HS-5 (cell line): ENCODE results near the gene MOB3C.

Experiments
- DNase-seq: peaks from one replicate; pipeline ENCODE4 v3.0.0-alpha.2; 2012; ENCODE audit warnings: low read depth

MOB3C gene

DNA sequence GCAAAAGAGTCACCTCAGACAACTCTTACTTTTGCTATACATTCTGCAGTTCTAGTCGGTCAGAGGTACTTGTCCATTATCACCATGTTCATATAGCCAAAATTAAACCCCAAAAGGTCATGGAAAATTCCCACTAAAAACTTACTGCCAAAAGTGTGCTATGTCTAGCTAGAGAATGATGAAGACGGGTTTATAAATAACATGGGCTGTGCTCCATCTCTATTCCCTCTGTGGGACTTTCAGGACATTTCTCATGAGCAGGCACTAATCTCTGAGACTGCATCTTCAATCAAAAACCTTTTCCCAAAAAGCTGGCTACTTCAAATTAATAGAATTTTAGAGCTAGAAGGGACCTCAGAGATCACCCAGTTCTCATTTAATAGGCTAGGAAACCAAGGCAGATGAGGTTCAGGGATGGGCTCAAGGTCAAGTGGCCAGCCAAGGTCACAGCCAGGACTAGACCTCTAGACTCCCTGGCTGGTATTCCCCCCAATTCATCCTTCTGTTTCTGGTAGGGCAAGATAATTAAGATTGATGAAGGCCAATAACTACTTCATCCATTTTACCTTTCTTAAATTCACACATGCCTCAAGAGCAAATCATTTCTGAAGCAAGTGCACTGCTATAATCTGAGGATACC is 21.0 kb upstream of the MOB3C start:
- no peak for DNase-seq

DNA sequence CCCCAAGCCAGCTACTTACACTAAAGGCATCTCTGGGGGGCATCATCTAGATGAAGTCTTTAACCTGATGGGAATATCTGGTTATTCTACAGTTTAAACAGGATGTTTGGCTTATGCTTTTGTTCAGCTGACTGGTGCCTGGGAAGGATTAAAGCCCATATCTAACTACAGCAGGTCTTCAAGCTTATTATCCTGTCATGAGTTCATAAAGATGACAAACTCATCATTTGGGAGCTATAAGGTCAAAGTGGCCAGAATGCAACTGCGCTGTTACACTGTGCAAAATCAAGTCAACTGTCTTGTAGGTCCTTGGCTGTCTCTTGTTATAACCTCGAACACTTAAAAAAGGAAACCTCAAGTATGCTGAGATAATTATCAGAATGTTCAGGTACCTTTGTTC is 18.6 kb upstream of the MOB3C start:
- no peak for DNase-seq

DNA sequence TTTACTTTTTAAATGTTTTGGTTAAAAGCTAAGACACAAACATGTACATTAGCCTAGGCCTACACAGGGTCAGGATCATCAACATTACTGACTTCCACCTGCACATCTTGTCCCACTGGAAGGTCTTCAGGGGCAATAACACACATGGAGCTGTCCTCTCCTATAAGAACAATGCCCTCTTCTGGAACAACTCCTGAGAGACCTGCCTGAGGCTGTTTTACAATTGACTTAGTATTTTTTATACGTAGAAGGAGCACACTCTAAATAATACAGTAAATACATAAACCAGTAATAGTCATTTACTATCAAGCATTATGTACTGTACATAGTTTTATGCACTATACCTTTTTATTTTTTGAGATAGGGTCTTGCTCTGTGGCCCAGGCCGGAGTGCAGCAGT is 14.1 kb upstream of the MOB3C start:
- DNase-seq = no peak

DNA sequence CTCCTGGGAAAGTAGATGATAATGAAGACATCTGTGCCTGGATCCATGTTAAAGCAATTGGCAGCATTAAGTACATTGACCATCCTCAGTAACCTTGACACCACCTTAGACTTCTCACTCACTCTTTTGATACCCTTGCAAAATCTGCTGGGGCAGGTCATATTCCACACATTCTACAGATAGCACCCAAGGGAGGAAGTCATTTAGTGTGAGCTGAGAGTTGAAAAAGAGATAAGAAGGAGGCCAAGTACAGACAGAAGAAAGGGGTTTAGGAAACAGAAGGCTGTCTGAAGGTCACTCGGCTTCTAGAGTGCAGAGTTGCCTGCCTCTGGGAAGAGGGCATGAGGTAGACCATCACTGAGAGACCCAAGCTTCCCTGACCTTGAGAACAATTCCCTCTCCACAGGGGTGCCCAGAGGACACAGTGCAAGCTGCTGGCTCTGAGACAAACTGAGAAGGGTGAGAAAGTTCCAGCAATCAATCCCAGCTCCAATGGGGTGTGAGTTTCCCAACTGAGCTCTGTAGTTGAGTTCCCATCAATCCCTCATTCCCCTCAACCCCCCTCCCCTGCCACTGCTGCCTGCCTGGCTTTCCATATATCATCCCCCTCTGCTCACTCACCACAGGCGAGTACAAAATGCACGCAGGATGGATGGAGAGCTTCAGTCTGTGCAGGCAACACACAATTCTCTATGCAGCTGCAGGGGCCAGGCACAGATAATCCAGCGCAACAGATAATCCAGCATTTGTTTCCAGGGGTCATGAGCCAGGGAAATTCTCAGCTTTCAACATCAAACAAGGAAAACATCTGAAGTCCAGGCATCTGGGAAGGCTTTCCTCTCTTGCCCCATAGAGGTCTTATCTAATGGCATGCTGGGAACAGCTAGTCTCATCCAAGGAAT is 7.4 kb upstream of the MOB3C start:
- no peak for DNase-seq

DNA sequence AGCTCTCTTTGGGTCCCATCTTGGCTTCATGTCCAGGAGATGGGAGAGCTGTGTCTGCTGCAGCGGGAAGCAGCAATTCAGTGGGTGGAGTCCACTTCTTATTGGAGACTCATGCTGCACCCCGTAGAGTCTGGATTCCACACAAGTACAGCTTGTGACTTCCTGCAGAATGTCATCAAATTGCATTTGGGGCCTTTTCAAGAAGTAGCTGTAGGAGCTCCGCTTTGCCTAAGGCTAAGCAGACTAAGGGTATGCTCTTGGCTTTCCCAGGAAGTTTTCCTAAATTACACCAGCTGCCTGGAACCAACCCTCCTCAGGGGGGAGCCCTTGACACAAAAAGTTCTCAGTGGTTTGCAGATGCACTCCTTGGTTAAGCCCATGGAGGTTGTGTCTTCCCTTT is 5.7 kb upstream of the MOB3C start:
- no peak for DNase-seq

DNA sequence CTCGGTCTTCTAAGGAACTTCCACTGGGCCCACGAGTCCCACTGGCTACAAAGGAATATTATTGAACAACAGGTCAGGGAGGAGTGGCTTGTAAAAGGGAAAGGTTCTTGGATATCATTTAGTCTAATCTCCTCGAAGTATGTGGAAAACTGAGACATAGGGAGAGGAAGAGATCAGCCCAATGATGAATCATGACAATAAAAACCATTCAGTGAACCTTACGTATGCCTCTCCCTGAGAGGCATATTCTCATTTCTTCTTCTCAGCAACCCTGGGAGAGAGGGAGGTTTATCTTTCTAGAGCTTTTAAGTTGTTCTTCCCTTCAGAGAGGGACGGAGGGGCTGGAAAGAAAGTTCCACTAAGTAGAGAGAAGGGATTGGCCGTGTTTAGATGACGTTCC is 5.3 kb upstream of the MOB3C start:
- DNase-seq = no peak

DNA sequence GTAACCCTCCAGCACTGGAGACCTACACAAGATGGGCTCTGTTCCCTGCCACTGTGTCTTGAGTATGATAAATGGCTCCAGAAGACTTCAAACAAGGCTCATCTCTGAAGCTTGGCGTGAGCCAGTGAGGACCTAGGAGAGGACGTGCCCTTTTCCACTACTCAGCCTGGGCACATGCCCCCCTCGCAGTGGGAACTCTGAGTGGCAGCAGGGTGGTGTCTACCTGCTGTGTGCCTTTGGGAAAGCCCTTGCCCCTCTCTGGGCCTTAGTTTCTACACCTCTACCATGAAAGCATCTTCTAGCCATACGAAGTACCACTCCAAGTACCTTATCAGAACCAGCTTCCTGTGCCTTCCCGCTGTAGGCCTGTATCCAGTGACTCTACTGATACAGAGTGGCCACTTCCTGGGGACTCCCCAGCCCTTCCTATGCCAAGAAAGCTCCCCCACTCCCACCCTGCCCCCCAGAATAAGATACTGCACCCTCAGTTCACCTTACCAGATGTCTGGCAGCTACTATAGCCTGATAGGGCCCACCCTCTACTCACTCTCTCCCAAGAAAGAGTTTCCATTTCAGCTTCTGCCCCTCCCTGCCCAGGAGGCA is 3.1 kb upstream of the MOB3C start:
- no peak for DNase-seq

DNA sequence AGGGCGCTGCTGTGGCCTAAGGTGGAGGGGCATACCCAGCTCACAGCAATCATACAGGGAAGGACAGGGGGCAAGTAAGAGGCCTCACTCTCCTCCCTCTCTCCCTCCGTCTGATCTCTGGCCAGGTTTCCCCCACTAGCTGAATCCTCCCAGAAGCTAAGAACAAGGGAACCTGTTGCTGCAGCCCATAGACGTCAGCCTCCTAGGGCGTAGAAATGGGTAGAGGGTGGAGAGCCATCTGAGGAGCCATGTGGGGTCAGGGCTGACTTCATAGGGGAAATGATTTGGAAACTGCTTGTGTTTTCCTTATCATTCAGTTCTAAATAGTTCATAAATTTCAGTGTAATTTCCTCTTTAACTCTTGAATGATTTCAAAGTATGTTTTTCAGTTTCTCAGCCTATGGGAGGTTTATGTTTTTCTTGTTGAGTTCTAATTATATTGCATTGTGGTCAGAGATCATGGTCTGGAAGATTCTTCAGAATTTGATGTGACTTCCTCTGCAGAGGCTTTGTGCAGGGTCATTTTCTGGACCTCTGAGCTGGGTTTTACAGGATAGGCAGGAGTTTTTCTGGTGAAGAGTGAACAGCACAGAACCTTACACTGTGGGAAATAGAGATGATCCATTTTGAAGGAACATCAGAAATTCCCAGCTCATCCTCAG is 2.3 kb upstream of the MOB3C start:
- no peak for DNase-seq

DNA sequence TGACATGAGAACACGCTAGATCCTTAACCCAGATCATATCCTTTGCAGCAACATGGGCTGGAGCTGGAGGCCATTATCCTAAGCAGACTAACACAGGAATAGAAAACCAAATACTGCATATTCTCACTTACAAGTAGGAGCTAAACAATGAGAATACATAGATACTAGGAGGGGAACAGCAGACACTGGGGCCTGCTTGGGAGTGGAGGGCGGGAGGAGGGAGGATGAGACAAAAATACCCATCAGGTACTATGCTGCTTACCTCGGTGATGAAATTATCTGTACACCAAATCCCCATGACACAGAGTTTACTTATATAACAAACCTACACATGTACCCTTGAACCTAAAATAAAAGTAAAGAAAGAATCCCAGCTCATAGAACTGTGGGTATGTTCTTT is 1.2 kb upstream of the MOB3C start:
- no peak for DNase-seq

DNA sequence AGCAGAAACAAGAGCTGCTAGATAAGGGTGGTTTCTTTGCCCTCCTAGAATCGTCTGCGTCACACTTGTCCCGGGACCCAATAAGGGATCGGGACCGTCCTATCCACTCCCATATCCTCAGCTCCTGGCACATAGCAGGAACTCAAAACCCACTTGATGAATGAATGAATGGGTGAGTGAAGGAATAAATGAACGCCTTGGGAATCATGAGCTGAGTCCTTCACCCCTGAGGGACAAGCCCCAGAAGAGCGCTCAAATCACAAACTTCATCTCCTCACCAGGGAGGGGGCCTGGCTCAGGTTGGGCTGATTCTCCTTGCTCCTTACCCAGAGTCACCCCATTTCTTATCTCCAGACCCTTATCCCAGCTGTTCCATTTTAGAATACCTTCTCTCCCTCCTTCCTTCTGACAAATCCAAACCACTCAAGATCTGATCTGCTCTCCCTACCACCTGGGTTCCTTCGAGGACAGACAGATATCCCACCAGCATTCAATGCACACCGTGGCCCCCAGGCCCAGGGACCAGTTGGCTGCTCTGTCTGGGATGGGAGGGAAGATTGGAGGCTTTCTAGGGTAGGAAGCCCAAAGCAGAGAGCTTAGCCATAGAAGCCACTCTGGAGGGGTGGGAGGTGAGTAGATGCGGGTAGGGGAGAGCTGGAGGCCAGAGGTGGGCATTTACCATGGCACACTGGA is 643 bp upstream of the MOB3C start:
- DNase-seq = no peak

DNA sequence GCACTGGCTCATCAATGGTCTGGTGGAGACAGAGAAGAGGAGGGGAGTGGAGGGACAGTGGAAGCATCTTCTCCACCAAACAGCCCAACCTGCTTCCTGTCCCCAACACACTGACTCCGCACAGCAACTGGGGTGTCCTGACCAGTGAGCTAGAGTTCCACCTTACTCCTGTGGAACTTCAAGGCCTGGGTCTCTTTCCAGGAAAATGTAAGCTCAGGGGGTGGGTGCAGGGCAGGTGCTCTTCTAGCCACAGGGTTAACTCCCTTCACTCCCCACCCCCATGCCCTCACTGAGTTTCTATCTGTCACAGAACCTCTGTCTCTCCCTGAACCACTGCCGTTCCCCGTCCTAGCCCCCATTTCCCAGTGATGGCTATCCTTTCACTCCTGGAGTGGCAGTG is 876 bp downstream of the MOB3C start:
- no peak for DNase-seq

DNA sequence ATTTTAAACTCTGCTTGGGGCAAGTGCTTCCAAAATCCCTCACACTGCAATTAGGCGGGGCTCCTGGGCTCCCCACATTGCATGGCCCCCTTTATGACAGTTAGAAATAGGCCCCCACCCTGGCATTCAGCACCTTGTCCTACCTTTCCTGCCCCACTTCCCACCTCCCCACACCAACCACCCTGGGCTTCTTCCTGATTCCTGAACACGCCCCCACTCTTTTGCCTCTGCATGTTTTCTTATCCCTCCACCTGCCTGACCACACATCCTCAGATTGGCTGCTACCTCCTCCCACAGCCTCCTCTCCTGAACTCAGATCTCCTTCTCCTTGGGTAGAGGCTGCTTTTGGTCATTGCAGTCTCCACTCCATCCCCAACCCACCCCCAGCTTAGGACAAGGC is 1.5 kb downstream of the MOB3C start:
- no peak for DNase-seq

DNA sequence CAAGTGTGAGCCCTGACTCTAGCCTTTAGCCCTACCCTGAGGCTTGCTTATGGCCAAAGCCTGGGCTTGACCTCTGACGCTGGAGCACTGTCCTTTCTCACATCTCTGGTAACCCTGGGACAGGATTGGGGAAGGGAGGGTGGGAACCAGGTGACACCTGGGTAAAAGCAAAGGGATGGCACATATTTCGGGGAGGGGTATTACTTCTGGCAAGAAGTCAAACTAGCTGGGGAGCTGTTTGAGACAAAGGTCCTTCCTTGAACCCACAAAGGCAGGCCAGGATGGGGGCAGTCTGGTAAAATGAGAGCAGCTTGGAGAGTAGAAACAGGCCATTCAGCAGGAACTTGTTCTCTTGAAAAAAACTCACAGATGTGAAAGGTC is 2.0 kb downstream of the MOB3C start:
- DNase-seq = no peak

DNA sequence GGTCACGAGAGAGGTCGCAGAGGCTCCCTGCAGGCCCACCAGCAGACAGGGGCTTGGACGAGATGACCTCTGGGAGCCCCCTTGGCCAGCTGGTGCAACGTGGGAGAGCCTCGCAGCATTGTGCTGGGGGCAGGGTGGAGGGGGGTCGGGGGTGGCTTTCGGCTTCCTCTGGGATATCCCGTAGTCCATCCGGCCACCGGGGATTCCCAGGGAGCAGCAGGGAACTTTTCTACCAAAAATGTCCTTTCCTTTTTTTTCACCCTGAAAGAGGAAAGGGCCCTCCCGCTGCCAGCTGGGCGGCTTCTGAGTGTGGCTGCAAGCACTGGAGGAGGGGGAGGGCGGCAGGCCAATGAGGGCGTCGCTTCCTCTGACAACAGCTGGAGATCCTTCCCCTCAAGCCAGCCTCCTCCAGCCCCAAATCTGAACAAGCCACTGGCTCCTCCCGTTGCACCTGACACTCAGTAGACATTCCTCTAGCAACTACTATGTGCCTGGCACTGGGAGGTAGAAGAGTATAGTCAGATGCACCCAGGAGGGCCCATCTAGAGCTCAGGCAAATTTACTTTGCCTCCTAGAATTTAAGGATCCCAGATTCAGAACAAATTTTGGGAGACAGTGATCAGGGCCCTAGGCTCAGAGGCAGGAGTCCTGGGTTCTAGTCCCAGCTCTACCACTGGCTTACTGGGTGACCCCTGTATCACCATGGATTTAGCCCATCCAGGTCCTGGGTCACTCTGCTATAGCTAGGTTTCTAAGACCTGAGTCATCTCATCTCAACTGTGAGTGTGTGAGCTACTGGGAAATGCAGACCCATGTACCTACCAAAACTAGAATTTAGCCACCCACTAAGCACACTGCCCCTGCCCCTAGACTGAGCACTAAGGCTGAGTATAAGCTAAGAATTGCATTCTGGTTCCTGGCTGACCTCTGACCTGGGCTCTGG is 2.7 kb downstream of the MOB3C start:
- DNase-seq = no peak

DNA sequence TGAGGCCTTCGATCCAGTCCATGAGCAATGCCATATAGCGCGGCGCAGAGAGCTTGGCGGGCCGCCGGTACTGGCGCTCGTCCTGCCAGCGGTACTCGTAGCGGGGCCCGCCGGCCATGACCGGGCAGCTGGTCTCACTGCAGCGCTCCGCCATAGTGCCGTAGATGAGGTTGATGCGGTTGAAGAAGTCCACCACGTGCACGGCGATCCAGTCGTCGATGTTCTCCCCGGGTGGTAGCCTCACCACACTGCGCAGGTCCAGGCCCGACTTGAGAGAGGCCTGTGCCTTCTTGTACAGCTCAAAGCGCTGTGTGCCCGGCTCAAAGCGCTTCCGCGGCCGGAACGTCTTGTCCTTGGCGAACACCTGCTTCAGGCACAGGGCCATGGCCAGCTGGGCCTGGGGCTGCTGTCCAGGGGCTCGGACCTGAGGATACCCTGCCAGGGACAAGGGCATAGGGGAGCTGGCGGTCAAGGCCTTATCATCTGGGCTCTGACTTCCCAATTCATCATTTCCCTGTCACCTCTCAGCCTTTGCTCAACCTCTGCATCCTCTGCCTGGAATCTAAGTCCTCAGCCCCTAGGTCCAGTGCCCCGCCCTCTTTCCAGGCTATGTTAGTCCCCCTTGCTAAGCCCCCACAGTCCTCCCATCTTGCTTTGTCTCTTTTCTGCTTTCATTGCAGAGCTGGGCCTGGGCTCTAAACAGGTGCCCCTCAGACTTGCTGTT is 3.5 kb downstream of the MOB3C start:
- no peak for DNase-seq

DNA sequence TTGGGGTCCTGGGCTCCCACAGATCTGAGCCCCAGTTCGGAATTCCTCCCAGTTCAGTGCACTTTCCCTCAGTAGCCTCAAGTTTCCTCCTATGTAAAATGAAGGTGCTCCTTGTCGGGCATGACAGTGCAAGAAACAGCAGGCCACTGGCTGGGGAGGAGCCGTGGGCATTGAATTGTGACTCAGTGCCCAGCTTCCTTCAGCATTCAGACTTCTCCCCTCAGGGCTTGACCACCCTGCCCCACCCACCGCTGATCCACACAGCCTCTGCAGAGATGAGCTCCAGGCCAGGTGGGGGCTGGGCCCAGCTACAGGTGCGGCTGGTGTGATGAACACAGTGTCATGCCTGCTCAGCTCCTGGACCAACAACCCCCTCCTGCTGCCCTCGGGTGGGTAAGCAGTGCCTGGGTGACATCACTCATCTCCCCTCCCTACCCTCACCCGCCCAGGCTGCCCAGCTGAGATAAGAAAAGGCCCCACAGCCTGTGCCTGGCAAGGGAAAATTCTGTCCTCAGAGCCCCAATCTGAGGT is 4.9 kb downstream of the MOB3C start:
- DNase-seq = no peak

DNA sequence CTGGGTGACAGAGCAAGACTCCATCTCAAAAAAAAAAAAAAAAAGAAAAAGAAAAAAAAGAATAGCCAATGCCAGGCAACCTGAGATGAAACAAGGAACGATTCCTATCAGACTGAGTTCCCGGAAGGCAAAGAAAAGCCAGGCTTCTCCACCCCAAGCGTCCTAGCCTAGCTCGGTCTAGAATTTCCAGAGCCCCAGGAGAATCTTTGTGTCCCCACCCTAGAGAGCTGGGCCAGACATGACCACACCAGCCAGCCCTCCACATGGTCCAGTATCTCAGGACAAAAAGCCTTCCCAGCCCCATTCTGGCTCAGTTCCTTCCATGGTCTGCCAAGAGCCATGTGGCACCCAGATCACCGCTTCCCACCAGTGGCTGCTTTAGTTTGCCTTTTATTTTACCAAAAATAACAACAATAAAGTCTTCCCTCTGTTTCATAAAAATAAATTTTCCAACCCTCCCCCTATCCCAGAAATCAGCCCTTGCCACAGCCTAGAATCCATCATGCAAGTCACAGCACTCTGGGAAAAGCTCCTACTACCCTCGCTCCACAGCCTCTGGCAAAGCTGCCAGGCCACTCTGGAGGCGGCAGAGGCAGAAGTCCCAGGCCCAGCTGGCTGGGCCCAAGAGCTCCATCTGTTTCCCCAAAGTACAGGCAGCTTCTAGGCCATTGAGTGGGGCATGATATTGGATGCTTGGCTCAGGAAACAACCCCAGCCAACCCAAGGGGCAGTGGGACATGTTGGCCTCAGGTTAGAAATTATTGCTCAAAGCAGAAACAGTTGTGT is 9.1 kb downstream of the MOB3C start:
- no peak for DNase-seq

DNA sequence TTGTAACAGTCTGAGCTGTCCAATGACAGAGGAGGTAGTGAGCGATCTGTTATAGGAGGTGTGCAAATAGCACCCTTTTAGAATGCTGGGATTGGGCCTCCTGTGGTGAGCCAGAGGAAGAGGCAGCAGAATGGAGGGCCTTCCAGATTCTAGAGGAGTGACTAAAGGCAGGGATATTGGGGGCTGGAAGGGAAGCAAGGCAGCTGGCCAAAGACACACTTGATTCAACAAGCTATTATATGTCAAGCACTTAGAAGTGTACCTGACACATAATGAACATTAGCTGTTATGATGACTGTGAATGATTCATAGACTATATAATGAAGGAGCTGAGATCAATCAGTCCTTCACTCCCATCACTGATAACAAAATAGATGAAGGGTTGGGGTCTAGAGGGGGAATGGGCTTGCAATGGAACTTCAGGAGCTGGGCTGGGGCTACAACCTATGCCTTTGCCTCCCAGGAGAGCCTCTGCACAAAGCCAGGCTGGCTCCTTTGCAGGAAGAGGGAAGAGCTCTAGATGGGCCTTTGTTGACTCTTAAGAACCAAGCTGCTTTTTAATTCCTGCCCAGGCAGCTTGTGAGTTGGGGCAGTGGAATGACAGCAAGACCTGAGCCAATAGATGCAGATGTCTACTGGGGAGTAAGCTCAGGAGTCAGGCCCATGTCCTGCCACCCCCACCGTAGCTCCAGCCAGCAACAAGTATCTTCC is 10.2 kb downstream of the MOB3C start:
- no peak for DNase-seq

DNA sequence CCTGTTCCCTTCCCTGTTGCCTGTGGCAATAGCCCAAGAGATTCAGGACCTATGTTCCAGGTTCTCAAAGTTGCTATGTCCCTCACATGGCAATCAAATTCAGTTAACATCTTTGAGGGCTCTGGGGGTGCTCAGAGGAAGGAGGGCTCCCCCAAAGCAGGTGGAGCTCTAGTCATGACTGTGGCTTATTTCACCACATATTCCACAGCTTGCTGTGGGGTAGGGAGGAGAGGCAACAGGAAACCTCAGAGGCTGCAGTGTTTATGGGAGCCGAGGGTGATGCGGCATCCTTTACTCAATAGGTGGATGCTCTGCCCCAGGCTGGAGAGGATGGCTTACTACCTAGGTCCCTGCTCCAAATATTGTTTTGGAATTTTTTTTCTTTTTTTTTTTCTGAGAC is 11.4 kb downstream of the MOB3C start:
- no peak for DNase-seq
